HFFc6 (cell line): ENCODE results near the gene SMTN. TPM values are rescaled to one million over a fixed set of nuclear protein-coding genes. Genes with fewer than 3 reads are reported as not detected.

Experiments used
- DNase-seq: peaks from one replicate; pipeline ENCODE4 v3.0.0-alpha.2; 2018
- H3K27ac Mint-ChIP-seq: 2 replicates; pipeline ENCODE4 v1.8.0; 2020; ENCODE audit warnings: mild to moderate bottlenecking, mixed read lengths
- H3K27me3 Mint-ChIP-seq: 2 replicates; pipeline ENCODE4 v1.8.0; 2021; ENCODE audit warnings: mild to moderate bottlenecking, moderate library complexity, mixed read lengths; ENCODE audit not compliant: insufficient read depth
- H3K36me3 Mint-ChIP-seq: 2 replicates; pipeline ENCODE4 v1.8.0; 2021; ENCODE audit warnings: low read depth, mixed read lengths
- H3K4me1 Mint-ChIP-seq: 2 replicates; pipeline ENCODE4 v1.8.0; 2020; ENCODE audit warnings: low read depth, mixed read lengths
- H3K4me3 Mint-ChIP-seq: 2 replicates; pipeline ENCODE4 v1.8.0; 2020; ENCODE audit warnings: mild to moderate bottlenecking, moderate library complexity, mixed read lengths
- H3K9me3 Mint-ChIP-seq: 2 replicates; pipeline ENCODE4 v1.8.0; 2020; ENCODE audit warnings: mild to moderate bottlenecking, mixed read lengths
- CTCF ChIP-seq: fragments of 200-600 bp; sonication (generic); IDR thresholded peaks from 2 replicates; pipeline ENCODE4 v1.5.0; 2021; ENCODE audit warnings: antibody characterized with exemption, mild to moderate bottlenecking
- total RNA-seq, 6 experiments: library from RNA; stranded (reverse); fragmentation: NEBNext Ultra II Directional; extraction: Animal tissue kit (Norgen Biotek cat#: 25700); gene quantifications; 2 replicates in 1 of 6; 3 replicates in 5 of 6; pipeline ENCODE4 v1.2.3, GENCODE V29; 2021

SMTN gene
- total RNA-seq, 6 experiments from 2014 or later, result 201 to 329 (median 246) TPM

- no peak for TF ChIP-seq CTCF
- Mint-ChIP-seq H3K9me3 (no peaks in the 10 kb centered on the region), H3K27me3 (no peaks in the 10 kb centered on the region; the same call in 1 of the 2 replicates), H3K4me3 (no peak overlapping the region), H3K4me1 (peaks cover 34% of the 10 kb centered on the region), H3K36me3 (no peaks in the 10 kb centered on the region), H3K27ac (no peak overlapping the region)
- DNase-seq, result no peak
Measured at GRCh38 chr22:31040542-31041398, 40.3 kb upstream of the SMTN start.

GRCh38 chr22:31044262-31044861, 36.8 kb upstream of the SMTN start:
- DNase-seq, result no peak
- Mint-ChIP-seq H3K4me3 (no peak overlapping the region), H3K27me3 (peaks cover 3% of the 10 kb centered on the region; the same call in 1 of the 2 replicates), H3K9me3 (no peaks in the 10 kb centered on the region), H3K27ac (no peak overlapping the region), H3K36me3 (no peaks in the 10 kb centered on the region), H3K4me1 (peaks cover 5% of the 10 kb centered on the region)
- no peak for TF ChIP-seq CTCF

- Mint-ChIP-seq H3K4me3 (no peak overlapping the region), H3K27me3 (peaks cover 3% of the 10 kb centered on the region; the same call in 1 of the 2 replicates), H3K27ac (no peak overlapping the region), H3K36me3 (no peaks in the 10 kb centered on the region), H3K4me1 (no peaks in the 10 kb centered on the region), H3K9me3 (no peaks in the 10 kb centered on the region)
- DNase-seq, result no peak
- no peak for TF ChIP-seq CTCF
Measured at GRCh38 chr22:31045900-31046538, 35.1 kb upstream of the SMTN start.

- DNase-seq, result no peak
Measured at GRCh38 chr22:31046539-31047226, 34.4 kb upstream of the SMTN start.

More at GRCh38 chr22:31046539-31047226, 34.4 kb upstream of the SMTN start:
- peaks cover 3% of the 10 kb centered on the region; the same call in 1 of the 2 replicates for H3K27me3 Mint-ChIP-seq
- H3K9me3 Mint-ChIP-seq, result no peaks in the 10 kb centered on the region
- no peak overlapping the region for H3K27ac Mint-ChIP-seq
- TF ChIP-seq CTCF, result no peak
- H3K4me1 Mint-ChIP-seq, result no peaks in the 10 kb centered on the region
- no peak overlapping the region for H3K4me3 Mint-ChIP-seq
- no peaks in the 10 kb centered on the region for H3K36me3 Mint-ChIP-seq
